MCF 10A (cell line): Measurements from ENCODE around the gene RNF223. TPM values are rescaled to one million over a fixed set of nuclear protein-coding genes. Genes with fewer than 3 reads are reported as not detected.

ENCODE experiments used
- BruUV-seq: library from RNA; stranded (reverse); fragments of 400-500 nt; replicated peaks from 2 replicates; lab custom pipeline; 2021; lab: Mats Ljungman, UMichigan
- CTCF ChIA-PET: fragments of 300-600 bp; sonication (Branson Sonifier 250); formaldehyde crosslinking; extraction: SDS; loops from one replicate; lab custom pipeline; 2021; ENCODE audit warnings: antibody characterized with exemption, inconsistent platforms; lab: Yijun Ruan, JAX
- POLR2A ChIA-PET: fragments of 300-600, 350-650 bp; sonication (Branson Sonifier 250); formaldehyde crosslinking; extraction: SDS; loops from one replicate; lab custom pipeline; 2020; ENCODE audit warnings: antibody characterized with exemption, inconsistent platforms; lab: Yijun Ruan, JAX
- DNase-seq: peaks from one replicate; pipeline ENCODE4 v3.0.0-alpha.2; 2018; ENCODE audit not compliant: unreplicated experiment
- H3K27ac Mint-ChIP-seq: one replicate; pipeline ENCODE4 v1.8.0; 2022; ENCODE audit warnings: mild to moderate bottlenecking, low read depth, mixed read lengths; ENCODE audit not compliant: unreplicated experiment
- H3K27me3 Mint-ChIP-seq: one replicate; pipeline ENCODE4 v1.8.0; 2022; ENCODE audit warnings: mixed read lengths; ENCODE audit not compliant: insufficient read depth, unreplicated experiment
- H3K36me3 Mint-ChIP-seq: one replicate; pipeline ENCODE4 v1.8.0; 2022; ENCODE audit warnings: mild to moderate bottlenecking, moderate library complexity, mixed read lengths; ENCODE audit not compliant: insufficient read depth, unreplicated experiment
- H3K4me1 Mint-ChIP-seq: one replicate; pipeline ENCODE4 v1.8.0; 2022; ENCODE audit warnings: mixed read lengths; ENCODE audit not compliant: insufficient read depth, unreplicated experiment
- H3K4me3 Mint-ChIP-seq: one replicate; pipeline ENCODE4 v1.8.0; 2022; ENCODE audit warnings: mild to moderate bottlenecking, moderate library complexity, mixed read lengths; ENCODE audit not compliant: unreplicated experiment
- H3K9me3 Mint-ChIP-seq: one replicate; pipeline ENCODE4 v1.8.0; 2022; ENCODE audit warnings: mixed read lengths; ENCODE audit not compliant: unreplicated experiment
- intact Hi-C: fragments of 100-400 bp; cut with micrococcal nuclease; formaldehyde crosslinking; loops from 2 replicates; pipeline ENCODE4 v1.14.1; 2022
- total RNA-seq: library from RNA; stranded (reverse); gene quantifications from 2 replicates; pipeline ENCODE4 v1.2.3, GENCODE V29; 2022
- TF ChIP-seq, protein P1 (sequence below): fragments of 200-600 bp; IDR thresholded peaks from one replicate; pipeline ENCODE4 v1.8.0; 2022; ENCODE audit warnings: antibody characterized with exemption, mild to moderate bottlenecking; ENCODE audit not compliant: unreplicated experiment

RNF223 gene
- total RNA-seq, 1 experiment from 2014 or later: 0.30 TPM

DNA sequence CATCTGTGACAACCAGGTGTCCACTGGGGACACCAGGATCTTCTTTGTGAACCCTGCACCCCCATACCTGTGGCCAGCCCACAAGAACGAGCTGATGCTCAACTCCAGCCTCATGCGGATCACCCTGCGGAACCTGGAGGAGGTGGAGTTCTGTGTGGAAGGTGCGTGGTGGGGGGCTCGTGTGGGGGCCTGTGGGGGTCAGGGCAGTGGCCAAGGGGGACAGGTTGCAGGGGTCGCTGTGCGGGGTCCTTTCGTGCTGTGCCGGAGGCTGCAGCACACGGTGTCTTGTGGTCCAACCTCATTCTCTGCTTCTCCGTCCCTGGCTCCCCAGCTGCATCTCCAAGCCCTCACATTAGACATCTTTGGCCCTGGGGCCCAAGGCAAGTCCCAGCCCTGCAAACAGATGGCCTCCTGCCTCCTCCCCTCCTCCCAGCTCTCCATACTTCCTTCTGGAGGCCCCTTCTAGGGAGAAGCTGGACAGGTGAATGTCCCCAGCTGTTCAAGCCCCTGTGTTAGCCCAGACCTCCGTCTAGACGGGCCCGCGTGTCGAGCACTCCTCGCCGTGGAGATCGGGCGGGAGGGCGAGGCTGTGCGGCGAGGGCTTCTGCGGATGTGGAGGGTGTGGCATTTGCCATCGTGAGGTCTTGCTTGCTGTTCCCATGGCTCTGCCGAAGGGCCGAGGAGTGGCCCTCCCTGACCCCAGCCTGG, 51.6 kb downstream of the RNF223 start:
- intact Hi-C loops: loop anchor here (2.0 kb wide), 1 partner anchor 36 kb away; no protein-coding TSS in a partner anchor
- Mint-ChIP-seq H3K4me3 (peak overlapping the region; percentile 72), H3K27ac (no peak overlapping the region), H3K27me3 (no peaks in the 10 kb centered on the region), H3K36me3 (peaks cover 4% of the 10 kb centered on the region), H3K9me3 (no peaks in the 10 kb centered on the region), H3K4me1 (peaks cover 11% of the 10 kb centered on the region)
- CTCF ChIA-PET: interaction anchor here (0.6 to 1.7 kb wide), 3 partner anchors 15 to 46 kb away, joined by 3 to 4 read pairs (median 4); no protein-coding TSS in a partner anchor
- TF ChIP-seq, protein P1, sequence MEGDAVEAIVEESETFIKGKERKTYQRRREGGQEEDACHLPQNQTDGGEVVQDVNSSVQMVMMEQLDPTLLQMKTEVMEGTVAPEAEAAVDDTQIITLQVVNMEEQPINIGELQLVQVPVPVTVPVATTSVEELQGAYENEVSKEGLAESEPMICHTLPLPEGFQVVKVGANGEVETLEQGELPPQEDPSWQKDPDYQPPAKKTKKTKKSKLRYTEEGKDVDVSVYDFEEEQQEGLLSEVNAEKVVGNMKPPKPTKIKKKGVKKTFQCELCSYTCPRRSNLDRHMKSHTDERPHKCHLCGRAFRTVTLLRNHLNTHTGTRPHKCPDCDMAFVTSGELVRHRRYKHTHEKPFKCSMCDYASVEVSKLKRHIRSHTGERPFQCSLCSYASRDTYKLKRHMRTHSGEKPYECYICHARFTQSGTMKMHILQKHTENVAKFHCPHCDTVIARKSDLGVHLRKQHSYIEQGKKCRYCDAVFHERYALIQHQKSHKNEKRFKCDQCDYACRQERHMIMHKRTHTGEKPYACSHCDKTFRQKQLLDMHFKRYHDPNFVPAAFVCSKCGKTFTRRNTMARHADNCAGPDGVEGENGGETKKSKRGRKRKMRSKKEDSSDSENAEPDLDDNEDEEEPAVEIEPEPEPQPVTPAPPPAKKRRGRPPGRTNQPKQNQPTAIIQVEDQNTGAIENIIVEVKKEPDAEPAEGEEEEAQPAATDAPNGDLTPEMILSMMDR: no peak
- DNase-seq: no peak
- no TSS peak for BruUV-seq
- POLR2A ChIA-PET: interaction anchor here (0.9 to 1.5 kb wide), 2 partner anchors 9 to 283 kb away, joined by 3 to 6 read pairs; partner anchors contain the start of gene ISG15

DNA sequence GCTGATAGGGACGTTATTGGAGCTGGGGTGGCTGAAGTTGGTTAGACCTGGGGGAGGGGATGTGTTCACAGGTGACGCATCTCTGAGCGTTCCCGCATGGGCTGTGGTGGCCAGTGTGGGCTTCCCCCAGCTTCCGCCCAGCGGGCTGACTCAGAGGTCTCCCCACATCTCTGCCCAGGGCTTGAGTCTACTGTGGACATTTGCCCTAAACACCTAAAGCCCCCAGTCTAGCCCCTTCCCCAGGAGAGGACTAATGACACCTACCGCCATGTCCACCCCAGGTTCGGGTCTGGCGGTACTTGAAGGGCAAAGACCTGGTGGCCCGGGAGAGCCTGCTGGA, 52.2 kb downstream of the RNF223 start:
- Mint-ChIP-seq H3K4me1 (peaks cover 11% of the 10 kb centered on the region), H3K27me3 (no peaks in the 10 kb centered on the region), H3K4me3 (peak overlapping the region; percentile 72), H3K27ac (no peak overlapping the region), H3K9me3 (no peaks in the 10 kb centered on the region), H3K36me3 (peaks cover 4% of the 10 kb centered on the region)
- intact Hi-C loops: loop anchor here (2.0 kb wide), 1 partner anchor 37 kb away; no protein-coding TSS in a partner anchor
- BruUV-seq: no TSS peak
- DNase-seq: peak; percentile 70
- ChIA-PET POLR2A (interaction anchor here (0.8 to 1.5 kb wide), 8 partner anchors 9 to 284 kb away, joined by 3 to 8 read pairs (median 3); partner anchors contain the start of genes ISG15, NOC2L and UBE2J2), CTCF (interaction anchor here (0.6 to 1.7 kb wide), 2 partner anchors 21 to 41 kb away, joined by 3 to 4 read pairs; no protein-coding TSS in a partner anchor)
- TF ChIP-seq, protein P1: no peak

DNA sequence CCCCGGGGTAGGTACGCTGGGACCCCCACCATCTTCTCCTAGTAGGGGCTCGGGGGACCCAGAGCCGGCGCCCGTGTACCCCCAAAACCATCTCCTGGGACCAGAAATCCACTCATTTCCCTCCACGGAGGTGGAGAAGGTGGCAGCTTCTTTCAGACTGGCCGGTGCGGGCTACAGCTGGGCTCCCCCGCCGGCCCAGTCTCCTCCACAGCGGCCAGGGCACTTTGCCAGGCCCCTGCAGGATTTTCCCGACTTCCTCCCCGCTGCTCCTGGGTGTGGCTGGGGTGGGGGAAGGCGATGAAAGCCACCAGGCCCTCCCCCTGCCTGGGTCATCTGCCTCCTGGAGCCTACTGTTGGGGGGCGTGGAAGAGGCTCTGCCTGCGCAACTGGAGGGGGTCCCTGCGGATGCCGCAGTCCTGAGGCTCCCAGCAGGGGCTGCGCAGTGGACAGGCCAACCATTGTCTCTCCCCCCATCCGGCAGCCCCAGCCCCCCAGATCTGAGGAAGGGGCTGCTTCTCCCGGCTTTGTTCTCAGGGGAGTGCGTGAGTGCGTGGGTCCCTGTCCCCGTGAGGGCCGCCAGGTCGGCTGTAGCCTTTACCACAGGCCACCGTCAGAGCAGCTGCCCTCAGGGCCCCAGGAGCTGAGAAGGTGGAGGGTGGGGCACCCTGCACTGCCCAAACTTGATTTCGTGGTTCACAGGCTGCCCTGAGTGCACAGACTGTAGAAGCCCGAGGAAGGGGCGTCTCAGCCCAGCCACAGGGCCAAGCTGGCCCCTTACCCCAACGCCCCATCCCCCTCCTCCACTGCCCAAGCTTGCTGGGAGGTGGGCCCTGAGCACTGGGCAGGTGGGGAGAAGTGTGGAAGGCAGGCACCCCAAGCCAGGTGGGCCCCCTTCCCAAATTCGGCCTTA, 52.8 kb downstream of the RNF223 start:
- POLR2A ChIA-PET: interaction anchor here (0.6 to 1.5 kb wide), 12 partner anchors 8 to 639 kb away, joined by 3 to 8 read pairs (median 3); partner anchors contain the start of genes ISG15, NOC2L and UBE2J2
- H3K36me3 Mint-ChIP-seq: peaks cover 4% of the 10 kb centered on the region
- H3K4me1 Mint-ChIP-seq: peaks cover 11% of the 10 kb centered on the region
- CTCF ChIA-PET: interaction anchor here (0.6 to 1.7 kb wide), 5 partner anchors 20 to 476 kb away, joined by 3 to 4 read pairs (median 3); no protein-coding TSS in a partner anchor
- TF ChIP-seq, protein P1: no peak
- DNase-seq: peak; percentile 82
- BruUV-seq: TSS peak; percentile 23
- H3K9me3 Mint-ChIP-seq: no peaks in the 10 kb centered on the region
- H3K27me3 Mint-ChIP-seq: no peaks in the 10 kb centered on the region
- intact Hi-C loops: no loop called here
- H3K27ac Mint-ChIP-seq: no peak overlapping the region
- H3K4me3 Mint-ChIP-seq: peak overlapping the region; percentile 72

Other genes starting within 250 kb of the RNF223 start
- gene SAMD11, start 150.4 kb downstream of the RNF223 start, total RNA-seq: not detected in 2 replicates
- gene NOC2L, start 115.0 kb downstream of the RNF223 start, total RNA-seq: 117 and 136 TPM in 2 replicates
- gene KLHL17, start 113.7 kb downstream of the RNF223 start, total RNA-seq: 15.1 and 18.1 TPM in 2 replicates
- gene PLEKHN1, start 107.8 kb downstream of the RNF223 start, total RNA-seq: 7.9 and 11.1 TPM in 2 replicates
- gene PERM1, start 92.2 kb downstream of the RNF223 start, total RNA-seq: not detected in 2 replicates
- gene HES4, start 74.2 kb downstream of the RNF223 start, total RNA-seq: 42.1 and 42.6 TPM in 2 replicates
- gene ISG15, start 60.8 kb downstream of the RNF223 start, total RNA-seq: 7.4 and 8.8 TPM in 2 replicates
- 286 and 303 TPM in 2 replicates for gene AGRN, start 54.2 kb downstream of the RNF223 start, total RNA-seq
- 15.7 and 18.6 TPM in 2 replicates for gene C1orf159, start 41.8 kb upstream of the RNF223 start, total RNA-seq
- gene TTLL10, start 99.6 kb upstream of the RNF223 start, total RNA-seq: not detected in 2 replicates
- not detected in 2 replicates for gene TNFRSF18, start 132.3 kb upstream of the RNF223 start, total RNA-seq
- not detected in 2 replicates for gene TNFRSF4, start 139.8 kb upstream of the RNF223 start, total RNA-seq
- gene SDF4, start 157.7 kb upstream of the RNF223 start, total RNA-seq: 122 and 127 TPM in 2 replicates
- 24.6 and 31.5 TPM in 2 replicates for gene B3GALT6, start 157.9 kb upstream of the RNF223 start, total RNA-seq
- 1.5 and 3.3 TPM in 2 replicates for gene C1QTNF12, start 172.4 kb upstream of the RNF223 start, total RNA-seq
- gene UBE2J2, start 199.5 kb upstream of the RNF223 start, total RNA-seq: 62.1 and 70.5 TPM in 2 replicates
- gene SCNN1D, start 206.1 kb upstream of the RNF223 start, total RNA-seq: 1.8 and 2.2 TPM in 2 replicates
- gene ACAP3, start 233.6 kb upstream of the RNF223 start, total RNA-seq: 31.5 and 33.5 TPM in 2 replicates
- gene PUSL1, start 234.3 kb upstream of the RNF223 start, total RNA-seq: 15.9 and 27.4 TPM in 2 replicates